Tibial nerve (tissue), 4 donors: ENCODE measurements around the gene PCDHGB4.

Source experiments
- EP300 ChIP-seq, 2 donors: sonication (generic); formaldehyde crosslinking; IDR thresholded peaks; one replicate each; pipeline ENCODE4 v1.6.1; 2017; ENCODE audit warnings: antibody characterized with exemption in 2 of 2, mild to moderate bottlenecking in 1 of 2
- POLR2A ChIP-seq, 2 donors: fragments of 450-650 bp; IDR thresholded peaks; one replicate each; pipeline ENCODE4 v1.6.1; 2017; ENCODE audit warnings: antibody characterized with exemption in 2 of 2, mild to moderate bottlenecking in 2 of 2, moderate library complexity in 2 of 2
- TF ChIP-seq, protein P1 (sequence below), 5 experiments: fragments of 200-600 bp in 3 of 5; fragments of 450-650 bp in 2 of 5; sonication (generic) in 3 of 5; IDR thresholded peaks; one replicate each; pipeline ENCODE4 v1.5.1; 2016 to 2019; ENCODE audit warnings: antibody characterized with exemption in 5 of 5, mild to moderate bottlenecking in 3 of 5, moderate library complexity in 2 of 5

DNA sequence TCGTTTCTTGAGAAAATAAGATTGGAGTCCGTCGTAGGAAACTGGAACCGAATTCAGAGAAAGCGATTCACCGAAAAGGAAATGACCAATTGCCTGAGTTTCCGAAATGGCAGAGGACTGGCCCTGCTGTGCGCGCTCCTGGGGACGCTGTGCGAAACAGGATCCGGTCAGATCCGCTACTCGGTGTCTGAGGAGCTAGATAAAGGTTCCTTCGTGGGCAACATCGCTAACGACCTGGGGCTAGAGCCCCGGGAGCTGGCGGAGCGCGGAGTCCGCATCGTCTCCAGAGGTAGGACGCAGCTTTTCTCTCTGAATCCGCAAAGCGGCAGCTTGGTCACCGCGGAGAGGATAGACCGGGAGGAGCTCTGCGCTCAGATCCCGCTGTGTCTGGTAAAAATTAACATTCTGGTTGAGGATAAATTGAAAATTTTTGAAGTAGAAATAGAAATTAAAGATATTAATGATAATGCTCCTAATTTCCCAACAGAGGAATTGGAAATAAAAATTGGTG lies 43.5 kb upstream of the PCDHGB4 start:
- TF ChIP-seq, protein P1, sequence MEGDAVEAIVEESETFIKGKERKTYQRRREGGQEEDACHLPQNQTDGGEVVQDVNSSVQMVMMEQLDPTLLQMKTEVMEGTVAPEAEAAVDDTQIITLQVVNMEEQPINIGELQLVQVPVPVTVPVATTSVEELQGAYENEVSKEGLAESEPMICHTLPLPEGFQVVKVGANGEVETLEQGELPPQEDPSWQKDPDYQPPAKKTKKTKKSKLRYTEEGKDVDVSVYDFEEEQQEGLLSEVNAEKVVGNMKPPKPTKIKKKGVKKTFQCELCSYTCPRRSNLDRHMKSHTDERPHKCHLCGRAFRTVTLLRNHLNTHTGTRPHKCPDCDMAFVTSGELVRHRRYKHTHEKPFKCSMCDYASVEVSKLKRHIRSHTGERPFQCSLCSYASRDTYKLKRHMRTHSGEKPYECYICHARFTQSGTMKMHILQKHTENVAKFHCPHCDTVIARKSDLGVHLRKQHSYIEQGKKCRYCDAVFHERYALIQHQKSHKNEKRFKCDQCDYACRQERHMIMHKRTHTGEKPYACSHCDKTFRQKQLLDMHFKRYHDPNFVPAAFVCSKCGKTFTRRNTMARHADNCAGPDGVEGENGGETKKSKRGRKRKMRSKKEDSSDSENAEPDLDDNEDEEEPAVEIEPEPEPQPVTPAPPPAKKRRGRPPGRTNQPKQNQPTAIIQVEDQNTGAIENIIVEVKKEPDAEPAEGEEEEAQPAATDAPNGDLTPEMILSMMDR (IDR thresholded peaks at IDR 0.05) = no peak
- TF ChIP-seq EP300 (IDR thresholded peaks at IDR 0.05) (no peak), POLR2A (IDR thresholded peaks at IDR 0.05) (no peak)
